Psoas muscle (tissue), 8 donors: Measurements from ENCODE around the gene VWA3B. TPM values are rescaled to one million over a fixed set of nuclear protein-coding genes. Genes with fewer than 3 reads are reported as not detected.

Experiments used
- ATAC-seq, 4 donors: fragments of 200-7000 bp; cut with Tn5 transposase; one replicate each; pipeline ENCODE4 v1.9.1; 2020; ENCODE audit warnings: moderate library complexity in 3 of 4, mild to moderate bottlenecking in 2 of 4
- DNase-seq, 2 donors: peaks; one replicate each; pipeline ENCODE4 v3.0.0-alpha.2; 2020
- H3K27ac ChIP-seq: fragments of 200-600 bp; one replicate; pipeline ENCODE4 v1.8.0; 2022
- H3K27me3 ChIP-seq, 3 donors: fragments of 200-600 bp in 1 of 3; one replicate each; pipeline versions ENCODE4 v1.6.1 to v1.8.0; 2013 to 2022; ENCODE audit warnings: low read length in 2 of 3, mild to moderate bottlenecking in 2 of 3, moderate library complexity in 1 of 3; ENCODE audit not compliant: insufficient read depth in 3 of 3
- H3K36me3 ChIP-seq, 2 donors: fragments of 200-600 bp in 1 of 2; one replicate each; pipeline versions ENCODE4 v1.6.1 to v1.8.0; 2013 to 2022; ENCODE audit warnings: low read depth in 1 of 2, mild to moderate bottlenecking in 1 of 2, moderate library complexity in 1 of 2; ENCODE audit not compliant: insufficient read depth in 1 of 2
- H3K4me1 ChIP-seq: fragments of 200-600 bp; one replicate; pipeline ENCODE4 v1.8.0; 2022
- H3K4me3 ChIP-seq: fragments of 200-600 bp; one replicate; pipeline ENCODE4 v1.8.0; 2022; ENCODE audit warnings: mild to moderate bottlenecking
- H3K9me3 ChIP-seq: fragments of 200-600 bp; one replicate; pipeline ENCODE4 v1.8.0; 2022
- CTCF ChIP-seq: fragments of 200-600 bp; IDR thresholded peaks from one replicate; pipeline ENCODE4 v1.8.0; 2022; ENCODE audit warnings: antibody characterized with exemption
- WGBS, 3 donors: extraction: QIAGEN DNeasy Blood & Tissue Kit; methylation state at CpG; one replicate each; pipeline versions ENCODE4 v1.1.6 to v1.1.7; 2013; 5-methylcytosine and 5-hydroxymethylcytosine counted together
- intact Hi-C, 2 donors: fragments of 100-400 bp; cut with DNase I; formaldehyde crosslinking; loops; one replicate each; pipeline versions ENCODE4 v1.11.0 to v1.14.2; 2022
- polyA plus RNA-seq, 3 donors: library from polyadenylated mRNA; stranded (reverse); fragments of 200-250 nt; gene quantifications; one replicate each; pipeline ENCODE4 v1.2.3, GENCODE V29; 2013
- total RNA-seq, 4 donors: library from RNA; stranded (reverse); fragmentation: NEBNext Ultra II Directional in 2 of 4; extraction: Animal tissue kit (Norgen Biotek cat#: 25700) in 2 of 4; gene quantifications; one replicate each; pipeline versions ENCODE4 v1.2.1 to v1.2.4, GENCODE V29; 2021 to 2023
- donor health status: healthy with polysubstance abuse.
- donor health status: DM: no; HTN: no; CAD: no; lungs with moderate emphysema.
- donor health status: Bipolar disorder and iron deficiency.
- donor health status: healthy.
- donor health status: DM: yes; HTN: yes; CAD: no.
- donor health status: DM: no; HTN: no; CAD: no.
- donor health status: DM: no; HTN: no; CAD: no.
- donor health status: DM: yes; HTN: yes; CAD: no.

Gene VWA3B
- total and polyA plus RNA-seq, 7 donors: 0.01 to 0.24 (median 0.21) TPM; not detected in 3

GRCh38 chr2:98114643-98115330 lies 27.8 kb downstream of the VWA3B start:
- TF ChIP-seq CTCF: no peak
- no peak for ATAC-seq
- Histone ChIP-seq H3K4me3 (no peak overlapping the region), H3K9me3 (no peaks in the 10 kb centered on the region), H3K27me3 (no peaks in the 10 kb centered on the region), H3K4me1 (no peaks in the 10 kb centered on the region), H3K27ac (no peak overlapping the region), H3K36me3 (no peaks in the 10 kb centered on the region)
- DNase-seq: no peak
- 79 to 88% (median 86%) methylated on average over 6 of the region's 6 CpGs for WGBS, 3 donors
- intact Hi-C loops: no loop called here

GRCh38 chr2:98118161-98118560 lies 31.2 kb downstream of the VWA3B start:
- H3K4me1 ChIP-seq: no peaks in the 10 kb centered on the region
- no peaks in the 10 kb centered on the region for H3K9me3 ChIP-seq
- TF ChIP-seq CTCF: no peak
- DNase-seq: no peak
- WGBS, 3 donors: 82 to 90% (median 84%) methylated on average over 4 of the region's 4 CpGs
- no peak for ATAC-seq
- H3K4me3 ChIP-seq: no peak overlapping the region
- intact Hi-C loops: no loop called here
- H3K27ac ChIP-seq: no peak overlapping the region
- H3K27me3 ChIP-seq: peaks cover 0 to 2% (median 0%) of the 10 kb centered on the region in 3 donors
- H3K36me3 ChIP-seq: no peaks in the 10 kb centered on the region

- WGBS, 3 donors: 44 to 50% (median 45%) methylated on average over 2 of the region's 2 CpGs
- peaks cover 0 to 2% (median 0%) of the 10 kb centered on the region in 3 donors for H3K27me3 ChIP-seq
These were observed 31.9 kb downstream of the VWA3B start for GRCh38 chr2:98118852-98119251.

GRCh38 chr2:98121149-98121548 lies 34.2 kb downstream of the VWA3B start:
- DNase-seq (no peak), ATAC-seq (peak in 1 of 4 donors; percentile 39)
- WGBS, 3 donors: 41 to 64% (median 50%) methylated on average over 8 of the region's 8 CpGs
- H3K27me3 ChIP-seq: peaks cover 0 to 2% (median 0%) of the 10 kb centered on the region in 3 donors
- H3K36me3 ChIP-seq: no peaks in the 10 kb centered on the region
- intact Hi-C loops: no loop called here
- H3K4me1 ChIP-seq: peaks cover 4% of the 10 kb centered on the region
- H3K4me3 ChIP-seq: no peak overlapping the region
- no peaks in the 10 kb centered on the region for H3K9me3 ChIP-seq
- H3K27ac ChIP-seq: no peak overlapping the region
- TF ChIP-seq CTCF: no peak

More at GRCh38 chr2:98118852-98119251, 31.9 kb downstream of the VWA3B start:
- DNase-seq (no peak), ATAC-seq (no peak)
- TF ChIP-seq CTCF: no peak
- Histone ChIP-seq H3K27ac (no peak overlapping the region), H3K9me3 (no peaks in the 10 kb centered on the region), H3K36me3 (no peaks in the 10 kb centered on the region), H3K4me1 (no peaks in the 10 kb centered on the region), H3K4me3 (no peak overlapping the region)
- intact Hi-C loops: no loop called here

GRCh38 chr2:98122524-98122923 lies 35.6 kb downstream of the VWA3B start:
- Histone ChIP-seq H3K4me3 (no peak overlapping the region), H3K27ac (no peak overlapping the region), H3K4me1 (peaks cover 4% of the 10 kb centered on the region), H3K9me3 (no peaks in the 10 kb centered on the region), H3K36me3 (no peaks in the 10 kb centered on the region), H3K27me3 (peaks cover 0 to 2% (median 0%) of the 10 kb centered on the region in 3 donors)
- 46 to 54% (median 47%) methylated on average over 3 of the region's 3 CpGs for WGBS, 3 donors
- DNase-seq (no peak), ATAC-seq (no peak)
- intact Hi-C loops: no loop called here
- no peak for TF ChIP-seq CTCF
